SK-N-SH (cell line): ENCODE measurements around the gene SH3TC1.

Source experiments
- CHD2 ChIP-seq: fragments of 150-350 bp; IDR thresholded peaks from 2 replicates; pipeline ENCODE4 v1.6.1; 2018; ENCODE audit warnings: low read length; ENCODE audit not compliant: partially characterized antibody
- ELF1 ChIP-seq: IDR thresholded peaks from 2 replicates; pipeline ENCODE4 v1.4.0; 2012
- EP300 ChIP-seq, 2 experiments: IDR thresholded peaks; 2 replicates each; pipeline versions ENCODE4 v1.4.0 to v1.6.1; 2012; ENCODE audit warnings: borderline replicate concordance in 1 of 2, low read depth in 1 of 2, low read length in 1 of 2
- EZH2phosphoT487 ChIP-seq: fragments of 200-600 bp; sonication (generic); IDR thresholded peaks from 2 replicates; pipeline ENCODE4 v1.6.1; 2017; ENCODE audit warnings: low read depth, mixed run types, mild to moderate bottlenecking, antibody characterized with exemption, moderate library complexity, borderline replicate concordance
- FOSL2 ChIP-seq: IDR thresholded peaks from 2 replicates; pipeline ENCODE4 v1.4.0; 2012; ENCODE audit warnings: low read depth, mild to moderate bottlenecking, moderate library complexity, borderline replicate concordance
- FOXJ3 ChIP-seq: sonication (generic); formaldehyde crosslinking; IDR thresholded peaks from 2 replicates; pipeline ENCODE4 v1.5.1; 2020; ENCODE audit warnings: mild to moderate bottlenecking, missing genetic modification reagents
- FOXM1 ChIP-seq: IDR thresholded peaks from 2 replicates; pipeline ENCODE4 v1.4.0; 2012; ENCODE audit warnings: low read depth, mild to moderate bottlenecking
- NRF1 ChIP-seq: IDR thresholded peaks from 2 replicates; pipeline ENCODE4 v1.6.1; 2012; ENCODE audit warnings: low read depth, mild to moderate bottlenecking, low read length
- POLR2AphosphoS5 ChIP-seq: IDR thresholded peaks from 2 replicates; pipeline ENCODE4 v1.6.1; 2012; ENCODE audit warnings: low read depth, low read length
- RAD21 ChIP-seq: IDR thresholded peaks from 2 replicates; pipeline ENCODE4 v1.6.1; 2012; ENCODE audit warnings: mild to moderate bottlenecking, low read length
- RFX5 ChIP-seq: IDR thresholded peaks from 2 replicates; pipeline ENCODE4 v1.6.1; 2012; ENCODE audit warnings: mild to moderate bottlenecking, improper control_type of control experiment, low read length
- TAF1 ChIP-seq: IDR thresholded peaks from 2 replicates; pipeline ENCODE4 v1.6.1; 2012; ENCODE audit warnings: low read depth, mild to moderate bottlenecking, low read length, moderate library complexity, borderline replicate concordance
- TF ChIP-seq, protein P1 (sequence below): fragments of 200-600 bp; sonication (generic); IDR thresholded peaks from 2 replicates; pipeline ENCODE4 v1.6.1; 2017; ENCODE audit warnings: antibody characterized with exemption, mild to moderate bottlenecking, moderate library complexity
- TF ChIP-seq, protein P2 (sequence below): fragments of 150-350 bp; IDR thresholded peaks from 2 replicates; pipeline ENCODE4 v1.6.1; 2016; ENCODE audit warnings: mild to moderate bottlenecking, low read depth, low read length

DNA sequence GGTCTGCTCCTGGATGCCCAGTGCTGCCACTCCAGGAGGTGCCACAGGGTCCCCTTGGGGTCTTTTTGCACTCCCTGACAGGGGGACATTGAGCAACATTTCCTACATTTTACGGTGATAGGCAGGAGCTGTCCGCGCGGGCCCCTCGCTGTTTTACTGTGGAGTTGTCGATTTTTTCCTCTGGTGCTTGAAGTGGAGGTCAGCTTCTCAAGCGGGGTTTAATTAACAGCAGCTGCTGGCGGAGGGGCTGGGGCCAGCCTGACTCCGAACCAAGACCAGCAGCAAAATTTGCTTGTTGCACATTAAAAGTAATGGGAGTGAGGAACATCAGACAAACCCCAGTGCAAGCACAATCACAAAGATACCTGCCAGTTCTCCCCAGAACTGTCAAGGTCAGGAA lies 13.2 kb upstream of the SH3TC1 start:
- TF ChIP-seq EP300 (IDR thresholded peaks at IDR 0.05; ENCODE audit: borderline replicate concordance in 1 of 2, low read depth in 1 of 2, low read length in 1 of 2) (no peak), RAD21 (no peak), FOSL2 (no peak), POLR2AphosphoS5 (no peak), NRF1 (no peak), EZH2phosphoT487 (no peak), CHD2 (no peak), FOXJ3 (CRISPR knock-in tag) (no peak), ELF1 (no peak), RFX5 (no peak), FOXM1 (no peak), TAF1 (no peak)
- TF ChIP-seq, protein P1, sequence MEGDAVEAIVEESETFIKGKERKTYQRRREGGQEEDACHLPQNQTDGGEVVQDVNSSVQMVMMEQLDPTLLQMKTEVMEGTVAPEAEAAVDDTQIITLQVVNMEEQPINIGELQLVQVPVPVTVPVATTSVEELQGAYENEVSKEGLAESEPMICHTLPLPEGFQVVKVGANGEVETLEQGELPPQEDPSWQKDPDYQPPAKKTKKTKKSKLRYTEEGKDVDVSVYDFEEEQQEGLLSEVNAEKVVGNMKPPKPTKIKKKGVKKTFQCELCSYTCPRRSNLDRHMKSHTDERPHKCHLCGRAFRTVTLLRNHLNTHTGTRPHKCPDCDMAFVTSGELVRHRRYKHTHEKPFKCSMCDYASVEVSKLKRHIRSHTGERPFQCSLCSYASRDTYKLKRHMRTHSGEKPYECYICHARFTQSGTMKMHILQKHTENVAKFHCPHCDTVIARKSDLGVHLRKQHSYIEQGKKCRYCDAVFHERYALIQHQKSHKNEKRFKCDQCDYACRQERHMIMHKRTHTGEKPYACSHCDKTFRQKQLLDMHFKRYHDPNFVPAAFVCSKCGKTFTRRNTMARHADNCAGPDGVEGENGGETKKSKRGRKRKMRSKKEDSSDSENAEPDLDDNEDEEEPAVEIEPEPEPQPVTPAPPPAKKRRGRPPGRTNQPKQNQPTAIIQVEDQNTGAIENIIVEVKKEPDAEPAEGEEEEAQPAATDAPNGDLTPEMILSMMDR, result no peak
- TF ChIP-seq, protein P2, sequence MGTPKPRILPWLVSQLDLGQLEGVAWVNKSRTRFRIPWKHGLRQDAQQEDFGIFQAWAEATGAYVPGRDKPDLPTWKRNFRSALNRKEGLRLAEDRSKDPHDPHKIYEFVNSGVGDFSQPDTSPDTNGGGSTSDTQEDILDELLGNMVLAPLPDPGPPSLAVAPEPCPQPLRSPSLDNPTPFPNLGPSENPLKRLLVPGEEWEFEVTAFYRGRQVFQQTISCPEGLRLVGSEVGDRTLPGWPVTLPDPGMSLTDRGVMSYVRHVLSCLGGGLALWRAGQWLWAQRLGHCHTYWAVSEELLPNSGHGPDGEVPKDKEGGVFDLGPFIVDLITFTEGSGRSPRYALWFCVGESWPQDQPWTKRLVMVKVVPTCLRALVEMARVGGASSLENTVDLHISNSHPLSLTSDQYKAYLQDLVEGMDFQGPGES, result no peak
